Urinary bladder (tissue), 4 donors: ENCODE measurements around the gene F8A3. TPM values are rescaled to one million over a fixed set of nuclear protein-coding genes. Genes with fewer than 3 reads are reported as not detected.
"Not testable (repeated sequence)": the region's sequence is repeated elsewhere in the genome, so short reads cannot be mapped to it uniquely, and the experiment has no call there.

ENCODE experiments used
- DNase-seq: peaks from one replicate; pipeline ENCODE4 v3.0.0-alpha.2; 2015; ENCODE audit errors: extremely low spot score
- H3K27ac ChIP-seq: one replicate; pipeline ENCODE4 v1.5.1; 2013; ENCODE audit warnings: low read depth, mild to moderate bottlenecking, moderate library complexity
- H3K36me3 ChIP-seq: one replicate; pipeline ENCODE4 v1.6.1; 2013; ENCODE audit warnings: mild to moderate bottlenecking, moderate library complexity; ENCODE audit not compliant: insufficient read depth
- H3K4me1 ChIP-seq: one replicate; pipeline ENCODE4 v1.6.1; 2013; ENCODE audit warnings: mild to moderate bottlenecking, moderate library complexity; ENCODE audit not compliant: insufficient read depth
- H3K4me3 ChIP-seq: one replicate; pipeline ENCODE4 v1.5.1; 2013; ENCODE audit warnings: low read depth, low read length
- WGBS: extraction: QIAGEN DNeasy Blood & Tissue Kit; methylation state at CpG from one replicate; pipeline ENCODE4 v1.1.7; 2013; 5-methylcytosine and 5-hydroxymethylcytosine counted together
- polyA plus RNA-seq: library from polyadenylated mRNA; stranded (reverse); fragments of 200-250 nt; gene quantifications from one replicate; pipeline ENCODE4 v1.2.3, GENCODE V29; 2013
- total RNA-seq: library from RNA; depleted of rRNA; stranded (reverse); fragments of >200 nt; gene quantifications from one replicate; pipeline ENCODE4 v1.2.3, GENCODE V29; 2014
- donor health status: healthy with polysubstance abuse.
- donor health status: healthy.

Gene F8A3
- total RNA-seq, result 1.6 TPM
- 6.4 TPM for polyA plus RNA-seq

GRCh38 chrX:155458471-155458870 is at the start of gene F8A3:
TSS of gene F8A3 (minus strand) at chrX:155458620. CDS start at chrX:155458600, 20 bp downstream.
- H3K4me1 ChIP-seq, DNase-seq, H3K4me3 ChIP-seq, H3K36me3 ChIP-seq, H3K27ac ChIP-seq: not testable (repeated sequence)
- no CpG with 5 or more reads among the region's 51 CpGs for WGBS

GRCh38 chrX:155505296-155505695 is 46.9 kb upstream of the F8A3 start:
- no peak overlapping the region for H3K27ac ChIP-seq
- DNase-seq, result no peak
- H3K4me3 ChIP-seq, result no peak overlapping the region
- H3K36me3 ChIP-seq, result no peaks in the 10 kb centered on the region
- H3K4me1 ChIP-seq, result no peaks in the 10 kb centered on the region

- not testable (repeated sequence) for DNase-seq
Observed at GRCh38 chrX:155495134-155495533, 36.7 kb upstream of the F8A3 start.

GRCh38 chrX:155491421-155491820 is 33.0 kb upstream of the F8A3 start:
- whole genome bisulfite sequencing, result 50% methylated on average over 1 of the region's 3 CpGs
- H3K4me1 ChIP-seq, H3K36me3 ChIP-seq: not testable (repeated sequence)

More at GRCh38 chrX:155495134-155495533, 36.7 kb upstream of the F8A3 start:
- not testable (repeated sequence) for H3K4me3 ChIP-seq, H3K27ac ChIP-seq, H3K4me1 ChIP-seq, H3K36me3 ChIP-seq
- no CpG with 5 or more reads among the region's 2 CpGs for WGBS

GRCh38 chrX:155477136-155477535 is 18.7 kb upstream of the F8A3 start:
- no CpG with 5 or more reads among the region's 7 CpGs for WGBS
- H3K4me1 ChIP-seq, H3K4me3 ChIP-seq, H3K27ac ChIP-seq, H3K36me3 ChIP-seq, DNase-seq: not testable (repeated sequence)

More at GRCh38 chrX:155491421-155491820, 33.0 kb upstream of the F8A3 start:
- DNase-seq, H3K4me3 ChIP-seq, H3K27ac ChIP-seq: not testable (repeated sequence)

GRCh38 chrX:155466269-155466938 is 8.0 kb upstream of the F8A3 start:
- no CpG with 5 or more reads among the region's 9 CpGs for WGBS

GRCh38 chrX:155460501-155460900 is 2.1 kb upstream of the F8A3 start:
- not testable (repeated sequence) for DNase-seq, H3K4me3 ChIP-seq, H3K27ac ChIP-seq, H3K36me3 ChIP-seq, H3K4me1 ChIP-seq
- WGBS, result no CpG with 5 or more reads among the region's 8 CpGs

More at GRCh38 chrX:155466269-155466938, 8.0 kb upstream of the F8A3 start:
- H3K4me3 ChIP-seq, H3K27ac ChIP-seq, H3K4me1 ChIP-seq, DNase-seq, H3K36me3 ChIP-seq: not testable (repeated sequence)

GRCh38 chrX:155457761-155458447 is 516 bp downstream of the F8A3 start:
- no CpG with 5 or more reads among the region's 97 CpGs for WGBS
- DNase-seq, result not testable (repeated sequence)

GRCh38 chrX:155441097-155441496 is 17.3 kb downstream of the F8A3 start:
- DNase-seq, result no peak

More at GRCh38 chrX:155457761-155458447, 516 bp downstream of the F8A3 start:
- H3K4me1 ChIP-seq, H3K27ac ChIP-seq, H3K4me3 ChIP-seq, H3K36me3 ChIP-seq: not testable (repeated sequence)

GRCh38 chrX:155435744-155436112 is 22.7 kb downstream of the F8A3 start:
- Histone ChIP-seq H3K27ac (no peak overlapping the region), H3K4me1 (no peaks in the 10 kb centered on the region), H3K4me3 (no peak overlapping the region), H3K36me3 (no peaks in the 10 kb centered on the region)
- WGBS, result 94% methylated on average over 2 of the region's 2 CpGs
- no peak for DNase-seq

More at GRCh38 chrX:155441097-155441496, 17.3 kb downstream of the F8A3 start:
- no peaks in the 10 kb centered on the region for H3K36me3 ChIP-seq
- no peak overlapping the region for H3K27ac ChIP-seq
- H3K4me3 ChIP-seq, result no peak overlapping the region
- H3K4me1 ChIP-seq, result no peaks in the 10 kb centered on the region

GRCh38 chrX:155434906-155435743 is 23.3 kb downstream of the F8A3 start:
- DNase-seq, result no peak
- Histone ChIP-seq H3K27ac (no peak overlapping the region), H3K4me3 (no peak overlapping the region)

GRCh38 chrX:155417769-155418168 is 40.7 kb downstream of the F8A3 start:
- Histone ChIP-seq H3K36me3 (no peaks in the 10 kb centered on the region), H3K27ac (no peak overlapping the region), H3K4me1 (no peaks in the 10 kb centered on the region), H3K4me3 (no peak overlapping the region)
- 85% methylated on average over 1 of the region's 1 CpG for WGBS
- DNase-seq, result no peak

More at GRCh38 chrX:155434906-155435743, 23.3 kb downstream of the F8A3 start:
- no peaks in the 10 kb centered on the region for H3K4me1 ChIP-seq
- no peaks in the 10 kb centered on the region for H3K36me3 ChIP-seq
- WGBS, result 68% methylated on average over 9 of the region's 9 CpGs
